Left ventricle myocardium superior (tissue), 1 donor: ENCODE measurements around the gene CDCA8. TPM values are rescaled to one million over a fixed set of nuclear protein-coding genes. Genes with fewer than 3 reads are reported as not detected.
"Not testable (repeated sequence)": the region's sequence is repeated elsewhere in the genome, so short reads cannot be mapped to it uniquely, and the experiment has no call there.

ENCODE experiments used
- ATAC-seq: fragments of 200-7000 bp; cut with Tn5 transposase; one replicate; pipeline ENCODE4 v1.9.1; 2020; ENCODE audit warnings: mild to moderate bottlenecking, moderate library complexity
- DNase-seq: peaks from one replicate; pipeline ENCODE4 v3.0.0-alpha.2; 2020
- intact Hi-C: fragments of 100-400 bp; cut with micrococcal nuclease; formaldehyde crosslinking; loops from one replicate; pipeline ENCODE4 v1.11.0; 2022
- total RNA-seq: library from RNA; stranded (reverse); fragmentation: NEBNext Ultra II Directional; extraction: Animal tissue kit (Norgen Biotek cat#: 25700); gene quantifications from one replicate; pipeline ENCODE4 v1.2.1, GENCODE V29; 2021
- donor health status: DM: no; HTN: yes; CAD: no; lungs with severe emphysema.

The CDCA8 gene
- total RNA-seq, 1 donor from 2014 or later: 0.32 TPM

GRCh38 chr1:37671261-37671660, 21.1 kb upstream of the CDCA8 start:
- ATAC-seq (no peak), DNase-seq (no peak)
- intact Hi-C loops: no loop called here

GRCh38 chr1:37672136-37672870, 20.0 kb upstream of the CDCA8 start:
- no peak for DNase-seq
- no peak for ATAC-seq
- intact Hi-C loops: no loop called here

GRCh38 chr1:37673920-37674319, 18.4 kb upstream of the CDCA8 start:
- no peak for ATAC-seq

GRCh38 chr1:37676281-37677142, 15.8 kb upstream of the CDCA8 start:
- ATAC-seq: no peak
- DNase-seq: no peak
- intact Hi-C loops: no loop called here

More at GRCh38 chr1:37673920-37674319, 18.4 kb upstream of the CDCA8 start:
- intact Hi-C loops: no loop called here
- no peak for DNase-seq

GRCh38 chr1:37677143-37677439, 15.2 kb upstream of the CDCA8 start:
- intact Hi-C loops: no loop called here
- ATAC-seq (no peak), DNase-seq (no peak)

- intact Hi-C loops: no loop called here
- DNase-seq: no peak
- no peak for ATAC-seq
Measured at GRCh38 chr1:37677808-37678207, 14.5 kb upstream of the CDCA8 start.

- DNase-seq: no peak
- no peak for ATAC-seq
- intact Hi-C loops: loop anchor here (5.0 kb wide), 1 partner anchor 224 kb away; no protein-coding TSS in a partner anchor
Measured at GRCh38 chr1:37680933-37681332, 11.4 kb upstream of the CDCA8 start.

- DNase-seq: peak; percentile 69
- intact Hi-C loops: loop anchor here (5.0 kb wide), 1 partner anchor 225 kb away; no protein-coding TSS in a partner anchor
- ATAC-seq: peak; percentile 68
Measured at GRCh38 chr1:37682334-37682987, 9.9 kb upstream of the CDCA8 start.

- not testable (repeated sequence) for DNase-seq, ATAC-seq
- intact Hi-C loops: loop anchor here (5.0 kb wide), 1 partner anchor 227 kb away; no protein-coding TSS in a partner anchor
Measured at GRCh38 chr1:37684182-37684581, 8.1 kb upstream of the CDCA8 start.

- intact Hi-C loops: no loop called here
- DNase-seq (no peak), ATAC-seq (no peak)
Measured at GRCh38 chr1:37685722-37686121, 6.6 kb upstream of the CDCA8 start.

- intact Hi-C loops: not testable (repeated sequence)
Measured at GRCh38 chr1:37687764-37688163, 4.6 kb upstream of the CDCA8 start.

GRCh38 chr1:37688926-37689325, 3.4 kb upstream of the CDCA8 start:
- intact Hi-C loops: no loop called here
- ATAC-seq: no peak
- no peak for DNase-seq

More at GRCh38 chr1:37687764-37688163, 4.6 kb upstream of the CDCA8 start:
- not testable (repeated sequence) for DNase-seq, ATAC-seq

- DNase-seq: peak; percentile 68
- ATAC-seq: peak; percentile 18
- intact Hi-C loops: no loop called here
Measured at GRCh38 chr1:37691497-37692077, 729 bp upstream of the CDCA8 start.

- DNase-seq (no peak), ATAC-seq (no peak)
- intact Hi-C loops: no loop called here
Measured at GRCh38 chr1:37692834-37693175, 489 bp downstream of the CDCA8 start.

GRCh38 chr1:37697090-37697489, 4.8 kb downstream of the CDCA8 start:
- ATAC-seq (no peak), DNase-seq (no peak)
- intact Hi-C loops: no loop called here

GRCh38 chr1:37697737-37698136, 5.4 kb downstream of the CDCA8 start:
- ATAC-seq (no peak), DNase-seq (no peak)
- intact Hi-C loops: no loop called here

- DNase-seq (no peak), ATAC-seq (no peak)
- intact Hi-C loops: no loop called here
Measured at GRCh38 chr1:37699147-37699546, 6.8 kb downstream of the CDCA8 start.

- DNase-seq (no peak), ATAC-seq (no peak)
- intact Hi-C loops: no loop called here
Measured at GRCh38 chr1:37701051-37701450, 8.7 kb downstream of the CDCA8 start.

- intact Hi-C loops: no loop called here
- ATAC-seq (no peak), DNase-seq (no peak)
Measured at GRCh38 chr1:37703061-37703460, 10.7 kb downstream of the CDCA8 start.

GRCh38 chr1:37704966-37705365, 12.7 kb downstream of the CDCA8 start:
- DNase-seq (no peak), ATAC-seq (no peak)
- intact Hi-C loops: no loop called here
